B cell (primary cell): ENCODE measurements around the gene PDE3A.

ENCODE experiments used
- CTCF ChIP-seq: fragments of 200-600 bp; IDR thresholded peaks from one replicate; pipeline ENCODE4 v1.8.0; 2022; ENCODE audit warnings: antibody characterized with exemption, mild to moderate bottlenecking
- EZH2 ChIP-seq: IDR thresholded peaks from 2 replicates; pipeline ENCODE4 v1.6.1; 2012; ENCODE audit warnings: borderline replicate concordance, low read depth, mild to moderate bottlenecking, moderate library complexity, low read length; ENCODE audit not compliant: insufficient read depth, poor library complexity, severe bottlenecking

GRCh38 chr12:20372326-20373096, 4.2 kb downstream of the PDE3A start:
- TF ChIP-seq CTCF (no peak), EZH2 (no peak)
